ENCODE data around the gene PPP1R14C.

GRCh38 chr6:150249261-150249660 is 106.4 kb downstream of the PPP1R14C start:
- TF ChIP-seq CTCF (IDR thresholded peaks at IDR 0.05 in 8 of 11, conservative IDR thresholded peaks at IDR 0.05 in 3 of 11) (no peak), POLR2AphosphoS5 (IDR thresholded peaks at IDR 0.05) (no peak), POLR2A (IDR thresholded peaks at IDR 0.05) (no peak)
